Fibroblast of skin of left quadriceps (primary cell): ENCODE data around the gene YPEL3.
A peak's percentile ranks its signal among the peaks of the same experiment; 100 is the strongest.
"Not testable (repeated sequence)": the region's sequence is repeated elsewhere in the genome, so short reads cannot be mapped to it uniquely, and the experiment has no call there.

Experiments used
- DNase-seq, 2 experiments: peaks; one replicate each; pipeline ENCODE4 v3.0.0-alpha.2; 2013; ENCODE audit warnings: low read depth in 2 of 2

YPEL3 gene

DNA sequence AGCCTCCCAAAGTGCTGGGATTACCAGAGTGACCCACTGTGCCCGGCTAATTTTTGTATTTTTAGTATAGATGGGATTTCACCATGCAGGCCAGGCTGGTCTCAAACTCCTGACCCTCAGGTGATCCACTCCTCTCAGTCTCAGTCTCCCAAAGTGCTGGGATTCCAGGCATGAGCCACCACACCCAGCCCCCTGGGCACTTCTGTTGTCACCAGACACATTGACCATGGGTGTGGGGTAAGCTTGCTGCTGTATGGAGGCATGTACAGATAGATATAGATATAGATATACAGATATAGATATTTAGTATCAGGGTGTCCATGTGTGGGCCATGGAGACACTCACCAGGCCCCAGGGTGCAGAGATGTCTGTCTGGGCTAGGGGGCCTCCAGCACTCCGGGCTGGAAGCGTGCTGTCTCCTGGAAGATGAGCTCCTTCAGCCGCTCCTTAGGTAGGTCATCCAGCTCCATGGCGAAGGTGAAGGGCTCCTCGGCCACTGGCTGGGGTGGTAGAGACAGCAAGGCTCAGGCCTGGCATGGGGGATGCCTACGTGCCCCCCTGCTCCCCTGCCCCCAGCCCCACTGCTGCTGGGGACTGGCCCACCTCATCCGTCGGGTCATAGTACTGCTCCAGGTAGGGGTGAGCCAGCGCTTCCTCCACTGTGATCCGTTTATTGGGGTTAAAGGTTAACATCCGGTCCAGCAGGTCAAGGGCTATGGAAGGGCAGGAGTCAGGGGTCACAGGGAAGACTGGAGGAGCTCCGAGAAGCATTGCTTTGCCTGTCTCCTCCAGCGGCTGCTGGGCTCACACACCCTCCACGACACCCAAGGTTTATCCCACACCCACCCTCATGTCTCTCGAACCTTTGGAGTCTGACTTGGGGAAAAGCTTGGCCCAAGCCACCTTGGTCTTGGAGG is 20.5 kb upstream of the YPEL3 start:
- no peak for DNase-seq

- DNase-seq = no peak
These were observed 19.2 kb upstream of the YPEL3 start for GRCh38 chr16:30115238-30115637.

DNA sequence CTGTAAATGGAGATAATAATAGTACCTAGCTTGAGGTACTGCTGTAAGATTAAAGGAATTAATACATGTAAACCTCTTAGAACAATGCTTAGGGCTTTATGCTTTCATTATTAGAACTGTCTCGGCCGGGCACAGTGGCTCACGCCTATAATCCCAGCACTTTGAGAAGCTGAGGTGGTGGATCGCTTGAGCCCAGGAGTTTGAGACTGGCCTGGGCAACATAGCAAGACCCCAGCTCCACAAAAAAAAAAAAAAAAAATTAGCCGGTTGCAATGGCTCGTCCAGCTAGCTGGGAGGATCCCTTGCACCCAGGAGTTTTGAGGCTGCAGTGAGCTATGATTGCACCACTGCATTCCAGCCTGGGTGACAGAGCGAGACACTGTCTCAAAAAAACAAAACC is 18.8 kb upstream of the YPEL3 start:
- not testable (repeated sequence) for DNase-seq

- DNase-seq = no peak
These were observed 18.4 kb upstream of the YPEL3 start for GRCh38 chr16:30114411-30114810.

DNA sequence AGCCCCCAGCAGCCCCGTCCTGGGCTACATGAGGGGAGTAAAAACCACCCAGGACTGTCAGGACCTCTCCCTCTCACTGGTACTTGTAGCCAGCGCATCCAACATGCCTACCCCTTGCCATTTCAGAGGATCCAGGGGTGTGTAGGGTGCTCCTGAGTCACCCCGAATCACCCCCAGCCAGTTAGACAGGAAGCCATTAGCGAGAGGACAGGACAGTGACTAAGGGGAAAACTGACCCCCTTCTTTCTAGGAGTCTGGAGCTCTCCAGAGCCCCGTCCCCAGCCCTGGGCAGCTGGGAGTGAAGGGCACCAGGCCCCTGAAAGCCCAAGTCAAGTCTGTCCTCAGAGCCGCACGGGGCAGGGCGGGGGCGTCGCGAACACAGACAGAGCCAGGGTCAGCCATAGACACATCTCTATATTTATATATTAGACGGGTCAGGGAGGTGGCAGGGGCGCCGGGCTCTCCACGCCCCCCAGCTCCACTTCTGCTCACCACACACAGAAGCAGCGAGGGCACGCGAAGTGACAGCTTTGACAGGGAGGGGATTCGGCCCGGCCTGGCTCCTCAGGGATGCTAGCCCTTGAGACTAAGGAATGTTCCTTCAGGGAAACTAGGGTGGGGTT is 17.8 kb upstream of the YPEL3 start:
- no peak for DNase-seq

DNA sequence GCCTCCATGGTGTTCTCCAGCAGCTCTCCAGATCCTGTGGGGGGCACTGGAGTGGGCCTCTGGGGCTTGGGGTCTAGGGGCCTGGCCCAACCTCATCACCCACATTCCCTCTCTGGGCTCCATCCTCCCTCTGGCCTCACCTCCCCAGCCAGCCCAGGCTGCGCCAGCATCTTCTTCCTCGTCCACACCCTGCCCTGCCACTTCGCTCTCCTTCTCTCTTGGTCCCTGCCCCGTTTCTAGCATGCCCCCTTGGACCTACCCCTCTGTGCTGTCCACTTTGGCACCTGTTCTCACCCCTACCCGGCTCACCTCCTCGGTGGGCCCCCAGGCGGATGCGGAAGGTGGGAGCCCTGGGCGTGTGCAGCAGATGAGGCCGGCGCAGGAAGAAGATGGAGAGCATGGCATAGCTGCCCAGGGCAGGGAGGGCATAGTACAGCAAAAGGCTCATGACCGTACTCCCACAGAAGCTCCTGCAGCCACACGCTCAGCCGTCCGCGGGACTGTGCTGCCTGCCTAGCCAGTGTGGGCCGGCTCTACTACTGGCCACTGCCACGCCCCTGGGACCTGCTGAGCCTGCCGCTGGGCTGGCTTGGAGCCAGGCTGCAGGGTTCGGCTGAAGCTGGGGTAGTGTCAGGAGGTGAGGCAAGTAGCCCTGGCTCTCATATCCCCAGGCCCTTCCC is 17.2 kb upstream of the YPEL3 start, which contains the start of gene GDPD3:
Gene GDPD3, minus strand, starts transcription at position 507 of the 680 bp plus-strand sequence. Its CDS starts 59 bp downstream, at position 448.
- no peak for DNase-seq

DNA sequence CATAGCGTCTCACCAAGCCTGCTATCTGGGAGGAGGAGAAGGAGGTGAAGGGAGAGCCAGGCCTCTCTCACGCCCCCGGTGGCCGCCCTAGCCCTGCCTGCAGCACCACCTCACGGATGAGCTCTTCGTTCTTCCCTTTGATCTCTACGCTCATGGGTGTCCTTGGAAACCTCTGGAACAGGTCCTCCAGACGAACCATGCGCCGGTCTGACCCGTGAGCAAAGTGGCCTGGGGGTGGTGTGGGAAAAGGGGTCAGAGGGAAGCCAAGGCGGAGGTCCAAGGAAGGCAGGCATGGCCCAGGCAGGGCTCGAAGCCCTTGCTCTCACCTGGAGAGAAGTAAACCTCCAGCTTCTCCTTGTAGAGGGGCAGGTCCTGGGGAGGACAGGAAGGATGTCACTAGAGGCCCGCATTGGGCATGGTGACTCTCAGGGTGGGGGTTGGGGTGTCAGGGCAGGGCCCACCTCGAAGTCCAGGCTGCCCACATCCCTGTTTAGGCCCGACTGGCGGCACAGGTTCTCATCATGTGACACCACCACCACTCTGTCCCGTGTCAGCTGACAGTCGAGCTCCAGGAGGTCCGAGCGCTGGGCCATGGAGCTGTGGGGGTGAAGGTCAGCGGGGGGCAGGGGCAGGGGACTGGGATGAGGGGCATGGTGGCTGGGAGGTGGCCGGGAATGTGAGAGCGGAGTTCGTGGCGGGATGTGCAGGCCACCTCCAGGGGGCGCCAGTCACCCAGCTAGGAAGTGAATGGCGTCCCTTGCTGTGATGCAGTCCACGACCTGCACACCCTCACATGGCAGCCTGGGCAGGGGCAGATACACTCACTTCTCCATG is 16.4 kb upstream of the YPEL3 start:
- no peak for DNase-seq

- no peak for DNase-seq
These were observed 14.6 kb upstream of the YPEL3 start for GRCh38 chr16:30110661-30111060.

DNA sequence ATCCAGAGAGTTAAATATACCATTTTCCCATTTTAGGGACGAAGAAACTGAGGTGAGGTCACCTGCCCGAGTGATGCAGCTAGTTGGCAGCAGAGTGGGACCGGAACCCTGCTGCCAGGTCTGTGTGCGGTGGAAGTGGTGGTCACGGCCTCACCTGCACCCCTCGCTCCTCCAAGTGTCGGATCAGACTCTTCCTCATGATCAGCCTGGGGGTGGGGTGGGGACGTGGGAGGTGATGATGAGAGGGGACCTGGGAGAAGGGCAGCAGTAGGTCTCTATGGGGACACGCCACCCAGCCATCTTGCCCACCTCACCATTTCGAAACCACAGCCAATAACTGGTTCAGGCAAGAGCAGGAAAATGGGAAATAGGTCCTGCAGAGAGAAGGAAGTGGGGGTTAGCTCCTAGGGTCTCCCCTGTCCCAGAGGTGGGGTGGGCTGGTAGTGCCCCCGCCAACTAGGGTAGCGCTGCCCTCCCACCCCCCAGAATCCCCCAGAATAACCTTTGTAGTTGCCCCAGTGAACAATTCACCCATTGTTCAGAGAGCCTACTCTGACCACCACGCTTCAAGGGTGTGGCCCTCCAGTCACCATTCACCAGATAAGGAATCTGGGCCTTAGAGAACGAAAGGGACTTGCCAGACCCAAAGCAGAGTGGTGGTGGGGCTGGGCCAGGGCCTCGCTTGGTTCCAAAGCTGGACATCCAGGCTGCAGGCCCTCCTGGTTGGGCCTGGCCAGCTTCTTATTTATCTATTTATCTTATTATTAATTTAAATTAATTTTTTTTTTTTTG is 12.2 kb upstream of the YPEL3 start:
- no peak for DNase-seq

DNA sequence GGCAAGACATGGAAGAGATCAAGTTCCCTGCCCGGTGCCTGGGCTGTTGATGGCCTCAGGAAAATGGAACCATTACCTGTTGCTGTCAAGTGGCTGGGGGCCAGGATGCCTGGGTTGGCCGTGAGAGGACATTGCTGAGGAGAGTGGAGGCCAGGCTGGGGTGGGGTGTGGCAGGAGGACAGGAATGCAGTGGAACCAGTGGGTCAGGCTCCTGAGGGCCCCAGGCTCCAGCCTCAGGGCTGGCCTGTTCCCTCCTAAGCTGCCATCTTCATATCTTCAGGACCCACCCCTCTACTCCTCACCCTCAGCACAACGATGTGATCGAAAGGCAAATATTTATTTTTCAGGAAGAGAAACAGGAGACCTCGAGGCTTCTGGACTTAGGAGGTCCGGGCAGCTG is 8.5 kb upstream of the YPEL3 start:
- no peak for DNase-seq

DNA sequence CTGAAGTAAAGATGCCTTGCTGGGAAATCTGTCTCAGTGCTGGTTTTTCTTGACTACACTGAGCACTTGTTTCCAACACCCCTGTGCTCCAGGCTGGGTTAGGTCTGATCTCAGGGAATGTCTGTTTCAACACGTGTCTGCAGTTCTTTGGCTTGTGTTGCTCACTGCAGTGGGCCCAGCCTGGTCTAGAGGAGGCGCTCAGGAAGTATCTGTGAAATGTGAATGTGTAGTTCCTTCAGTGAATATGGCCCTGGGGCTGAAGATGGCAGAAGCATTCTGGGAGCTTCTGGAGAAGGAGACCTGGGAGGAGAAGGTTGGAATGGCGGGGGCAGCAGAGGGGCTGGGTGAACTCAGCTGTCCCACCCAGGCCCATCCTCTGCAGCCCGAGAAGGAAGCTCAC is 8.1 kb upstream of the YPEL3 start:
- no peak for DNase-seq

DNA sequence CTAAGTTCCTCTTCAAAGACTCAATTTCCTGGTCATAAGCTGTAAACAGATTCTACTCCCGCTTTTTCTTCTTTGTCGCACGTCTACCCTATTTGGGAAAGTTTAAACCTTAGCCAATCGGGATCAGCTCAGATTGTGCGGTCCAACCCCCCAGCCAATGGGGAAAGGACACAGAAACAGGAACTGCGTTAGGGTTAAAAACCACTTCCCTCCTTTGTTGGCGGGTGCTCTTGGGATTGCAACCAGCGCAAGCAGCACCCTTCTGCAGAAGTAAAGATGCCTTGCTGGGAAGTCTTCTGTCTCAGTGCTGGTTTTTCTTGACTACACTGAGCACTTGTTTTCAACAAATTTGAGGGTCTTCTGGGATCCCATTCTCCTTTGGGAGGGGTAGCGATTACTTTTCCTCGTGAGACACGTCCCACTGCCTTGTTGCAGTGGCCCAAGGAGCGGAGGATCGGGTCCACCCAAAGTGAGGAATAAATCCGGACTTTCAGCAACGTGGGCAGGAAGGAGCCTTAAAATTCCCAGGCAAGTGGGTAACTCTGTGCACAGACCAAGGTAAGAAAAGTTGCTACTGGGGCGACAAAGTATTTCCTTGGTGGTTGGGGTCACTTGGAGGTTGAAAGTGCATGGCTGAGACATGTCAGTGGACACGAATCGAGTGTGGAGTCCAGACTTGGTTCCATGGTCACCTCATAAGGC is 1.0 kb upstream of the YPEL3 start:
- no peak for DNase-seq

- no peak for DNase-seq
These were observed 591 bp downstream of the YPEL3 start for GRCh38 chr16:30095166-30096078.

DNA sequence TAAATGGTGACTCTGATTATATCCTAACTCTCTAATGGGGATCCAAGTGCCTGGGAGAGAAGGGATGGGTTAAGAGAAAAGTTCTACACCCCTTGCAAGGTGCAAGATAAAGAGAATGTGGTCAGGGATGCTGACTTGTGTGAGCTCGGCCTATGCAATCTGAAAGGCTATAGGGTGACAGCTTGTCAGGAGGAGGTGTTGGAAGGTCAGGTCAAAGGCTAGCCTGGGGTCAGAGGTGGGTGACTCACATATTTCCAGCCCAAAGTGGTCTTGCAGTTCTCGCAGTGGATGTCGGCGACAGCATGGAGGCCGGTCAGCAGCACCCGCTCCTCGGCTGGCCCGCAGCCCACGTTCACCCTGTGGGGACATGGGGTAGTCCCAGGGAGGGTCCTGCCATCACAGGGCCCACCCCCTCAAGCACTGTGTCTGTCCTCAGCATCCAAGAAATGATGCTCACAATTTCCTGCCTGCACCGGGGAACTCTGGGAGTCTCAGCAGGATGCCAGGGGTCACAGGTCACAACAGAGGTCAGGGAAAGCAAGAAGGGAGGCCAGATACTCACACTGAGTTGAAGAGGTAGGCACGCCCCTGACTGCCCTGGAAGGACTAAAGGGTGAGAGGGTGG is 1.4 kb downstream of the YPEL3 start:
- no peak for DNase-seq

DNA sequence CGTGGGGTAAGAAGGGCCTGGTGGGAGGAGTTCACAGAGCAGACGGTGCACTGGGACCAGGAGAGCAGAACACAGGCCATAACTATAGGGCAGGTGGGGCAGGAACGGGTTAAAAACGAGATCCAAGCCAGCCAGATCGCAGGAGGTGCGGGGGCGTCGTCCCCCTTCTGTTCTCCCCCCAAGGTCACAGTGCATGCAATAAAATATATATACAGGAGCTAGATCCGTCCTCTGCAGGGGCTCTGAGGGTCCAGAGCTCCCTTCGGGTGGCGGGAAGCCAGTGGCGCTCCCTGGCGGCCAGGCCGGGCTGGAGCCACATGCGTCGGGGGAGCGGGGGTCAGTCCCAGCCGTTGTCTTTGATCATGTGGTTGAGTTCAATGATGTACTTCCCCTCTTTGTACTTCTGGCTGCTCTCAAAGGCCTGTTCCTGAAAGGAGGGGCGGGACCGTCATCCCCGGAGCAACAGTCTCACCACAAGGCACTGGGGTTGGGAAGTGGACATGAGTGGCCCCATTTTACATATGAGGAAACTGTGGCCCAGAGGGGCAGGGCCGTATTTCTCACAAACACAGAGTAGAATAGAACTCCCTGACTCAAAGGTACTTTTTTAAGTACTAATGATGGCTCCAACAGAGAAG is 3.5 kb downstream of the YPEL3 start:
- no peak for DNase-seq

- peak; percentile 73 to 74 for DNase-seq
These were observed 4.3 kb downstream of the YPEL3 start, which contains the start of gene TBX6 for GRCh38 chr16:30091474-30092372. TBX6 (minus strand) TSS chr16:30091924; CDS start chr16:30091193, 731 bp downstream.
